KMS-11 (cell line): Measurements from ENCODE around the gene SUPT20HL2.

Experiments
- H2AFZ ChIP-seq: fragments of 200-600 bp; sonication (generic); 2 replicates; pipeline ENCODE4 v1.6.1; 2016; ENCODE audit warnings: antibody characterized with exemption, mixed run types, low read depth
- H3K27ac ChIP-seq: fragments of 200-600 bp; sonication (generic); 2 replicates; pipeline ENCODE4 v1.6.1; 2016; ENCODE audit warnings: mild to moderate bottlenecking, mixed run types
- H3K27me3 ChIP-seq: fragments of 200-600 bp; sonication (generic); 2 replicates; pipeline ENCODE4 v1.6.1; 2017; ENCODE audit warnings: mild to moderate bottlenecking, low read depth, mixed run types, moderate library complexity; ENCODE audit not compliant: insufficient read depth
- H3K36me3 ChIP-seq: fragments of 200-600 bp; sonication (generic); 2 replicates; pipeline ENCODE4 v1.6.1; 2017; ENCODE audit warnings: mild to moderate bottlenecking, mixed run types; ENCODE audit not compliant: insufficient read depth
- H3K4me1 ChIP-seq: fragments of 200-600 bp; sonication (generic); 2 replicates; pipeline ENCODE4 v1.6.1; 2016; ENCODE audit warnings: mild to moderate bottlenecking, low read depth, mixed run types; ENCODE audit not compliant: poor library complexity, severe bottlenecking
- H3K4me2 ChIP-seq: fragments of 200-600 bp; sonication (generic); 2 replicates; pipeline ENCODE4 v1.7.0; 2016; ENCODE audit warnings: mild to moderate bottlenecking, mixed run types
- H3K4me3 ChIP-seq: fragments of 200-600 bp; sonication (generic); IDR thresholded peaks from 2 replicates; pipeline ENCODE4 v1.6.1; 2017; ENCODE audit warnings: low read depth, low read length, mixed read lengths; ENCODE audit not compliant: insufficient read depth
- H3K79me2 ChIP-seq: fragments of 200-600 bp; sonication (generic); 2 replicates; pipeline ENCODE4 v1.6.1; 2016; ENCODE audit warnings: low read depth, mixed run types; ENCODE audit not compliant: insufficient read depth
- H3K9ac ChIP-seq: fragments of 200-600 bp; sonication (generic); 2 replicates; pipeline ENCODE4 v1.6.1; 2016; ENCODE audit warnings: mild to moderate bottlenecking, mixed run types
- H4K20me1 ChIP-seq: fragments of 200-600 bp; sonication (generic); 2 replicates; pipeline ENCODE4 v1.6.1; 2016; ENCODE audit warnings: mild to moderate bottlenecking, mixed run types; ENCODE audit not compliant: insufficient read depth
- CTCF ChIP-seq: fragments of 200-600 bp; sonication (generic); conservative IDR thresholded peaks from 2 replicates; pipeline ENCODE4 v1.6.1; 2017; ENCODE audit warnings: low read depth, mild to moderate bottlenecking, antibody characterized with exemption, low read length, moderate library complexity, mixed read lengths

The SUPT20HL2 gene

GRCh38 chrX:24298191-24298590, 15.7 kb downstream of the SUPT20HL2 start:
- H3K36me3 ChIP-seq: no peaks in the 10 kb centered on the region
- no peaks in the 10 kb centered on the region for H3K4me1 ChIP-seq
- no peak for TF ChIP-seq CTCF
- H3K4me3 ChIP-seq: no peak overlapping the region
- no peaks in the 10 kb centered on the region for H4K20me1 ChIP-seq
- H3K27me3 ChIP-seq: no peaks in the 10 kb centered on the region
- H3K4me2 ChIP-seq: no peak overlapping the region
- H3K9ac ChIP-seq: no peak overlapping the region
- no peak overlapping the region for H2AFZ ChIP-seq
- no peak overlapping the region for H3K27ac ChIP-seq
- H3K79me2 ChIP-seq: no peaks in the 10 kb centered on the region

GRCh38 chrX:24294619-24295018, 19.2 kb downstream of the SUPT20HL2 start:
- Histone ChIP-seq H3K4me2 (no peak overlapping the region), H2AFZ (no peak overlapping the region), H3K36me3 (no peaks in the 10 kb centered on the region), H3K27me3 (no peaks in the 10 kb centered on the region), H3K79me2 (no peaks in the 10 kb centered on the region), H4K20me1 (no peaks in the 10 kb centered on the region), H3K4me1 (no peaks in the 10 kb centered on the region), H3K9ac (no peak overlapping the region), H3K4me3 (no peak overlapping the region), H3K27ac (no peak overlapping the region)
- TF ChIP-seq CTCF: no peak

GRCh38 chrX:24293412-24293811, 20.5 kb downstream of the SUPT20HL2 start:
- H3K27me3 ChIP-seq: no peaks in the 10 kb centered on the region
- H3K27ac ChIP-seq: no peak overlapping the region
- TF ChIP-seq CTCF: no peak
- H3K4me2 ChIP-seq: no peak overlapping the region
- H3K4me3 ChIP-seq: no peak overlapping the region
- H3K79me2 ChIP-seq: no peaks in the 10 kb centered on the region
- H3K36me3 ChIP-seq: no peaks in the 10 kb centered on the region
- H2AFZ ChIP-seq: no peak overlapping the region
- H3K9ac ChIP-seq: no peak overlapping the region
- H4K20me1 ChIP-seq: no peaks in the 10 kb centered on the region
- no peaks in the 10 kb centered on the region for H3K4me1 ChIP-seq

- Histone ChIP-seq H3K4me3 (no peak overlapping the region), H3K36me3 (no peaks in the 10 kb centered on the region), H3K4me1 (no peaks in the 10 kb centered on the region), H3K79me2 (no peaks in the 10 kb centered on the region), H4K20me1 (no peaks in the 10 kb centered on the region), H3K27me3 (no peaks in the 10 kb centered on the region), H3K27ac (no peak overlapping the region), H2AFZ (no peak overlapping the region), H3K4me2 (no peak overlapping the region), H3K9ac (no peak overlapping the region)
- TF ChIP-seq CTCF: no peak
Measured at GRCh38 chrX:24292353-24292752, 21.5 kb downstream of the SUPT20HL2 start.
